ENCODE measurements around the gene STK24. TPM values are rescaled to one million over a fixed set of nuclear protein-coding genes. Genes with fewer than 3 reads are reported as not detected.

The STK24 gene
- polyA plus RNA-seq, 3 donors, result 14.2 to 59.8 (median 28.9) TPM

- H3K36me3 Mint-ChIP-seq, result peaks cover 32 to 41% of the 10 kb centered on the region in 2 donors
- no peak overlapping the region for H3K4me2 ChIP-seq (replicated peaks; ENCODE audit: extremely low read depth, low read length, poor library complexity, severe bottlenecking)
- H3K9me3 Mint-ChIP-seq, result no peaks in the 10 kb centered on the region
- peak overlapping the region in 3 of 7 donors; percentile 4 to 23 (median 6) for H3K27ac Mint-ChIP-seq
- no peak for DNase-seq
- TF ChIP-seq CTCF (IDR thresholded peaks at IDR 0.05), result no peak
- peaks cover 94% of the 10 kb centered on the region for H3K79me2 ChIP-seq (ENCODE audit: insufficient read depth, low read length)
- 50% methylated on average over 3 of the region's 5 CpGs for WGBS (ENCODE audit: insufficient coverage)
- peaks cover 18 to 26% of the 10 kb centered on the region in 2 donors for H3K4me1 ChIP-seq (ENCODE audit: control insufficient read depth in 1 of 2, insufficient read depth in 2 of 2, low read length in 2 of 2)
- H3K27me3 Mint-ChIP-seq (ENCODE audit: low read depth in 3 of 3), result peaks cover 0 to 8% (median 0%) of the 10 kb centered on the region in 3 donors
- intact Hi-C loops (cut with micrococcal nuclease), result no loop called here
- peaks cover 47% of the 10 kb centered on the region for H3K4me1 Mint-ChIP-seq
- no peaks in the 10 kb centered on the region for H3K36me3 ChIP-seq (replicated peaks in 1 of 2; ENCODE audit: control insufficient read depth in 1 of 2, insufficient read depth in 2 of 2, low read length in 2 of 2)
- peaks cover 100% of the 10 kb centered on the region for H4K20me1 ChIP-seq (ENCODE audit: insufficient read depth, low read length)
- H2AFZ ChIP-seq (ENCODE audit: insufficient read depth, low read depth, low read length, poor library complexity, severe bottlenecking), result no peak overlapping the region
- no peaks in the 10 kb centered on the region for H3K27me3 ChIP-seq (ENCODE audit: control insufficient read depth in 2 of 2, insufficient read depth in 2 of 2, low read length in 2 of 2)
- H3K27ac ChIP-seq (ENCODE audit: low read depth in 1 of 2, low read length in 2 of 2), result no peak overlapping the region
- no peak overlapping the region for H3K4me3 Mint-ChIP-seq
- H3K4me3 ChIP-seq (replicated peaks in 1 of 3; ENCODE audit: low read depth in 2 of 3, low read length in 3 of 3), result no peak overlapping the region
- no peak overlapping the region for H3K9ac ChIP-seq (ENCODE audit: insufficient read depth, low read length, poor library complexity, severe bottlenecking)
- no peaks in the 10 kb centered on the region for H3K9me3 ChIP-seq (replicated peaks in 1 of 2; ENCODE audit: control insufficient read depth in 1 of 2, insufficient read depth in 1 of 2, low read length in 2 of 2)
Measured at GRCh38 chr13:98487522-98487921, 89.4 kb downstream of the STK24 start.

GRCh38 chr13:98487016-98487415 lies 89.9 kb downstream of the STK24 start:
- no peaks in the 10 kb centered on the region for H3K27me3 ChIP-seq (ENCODE audit: control insufficient read depth in 2 of 2, insufficient read depth in 2 of 2, low read length in 2 of 2)
- Mint-ChIP-seq H3K27ac (peak overlapping the region in 3 of 7 donors; percentile 40 to 91 (median 57)), H3K4me1 (peaks cover 47% of the 10 kb centered on the region), H3K9me3 (no peaks in the 10 kb centered on the region), H3K27me3 (ENCODE audit: low read depth in 3 of 3) (peaks cover 0 to 8% (median 0%) of the 10 kb centered on the region in 3 donors), H3K4me3 (no peak overlapping the region), H3K36me3 (peaks cover 31 to 44% of the 10 kb centered on the region in 2 donors)
- H3K27ac ChIP-seq (ENCODE audit: low read depth in 1 of 2, low read length in 2 of 2), result no peak overlapping the region
- H2AFZ ChIP-seq (ENCODE audit: insufficient read depth, low read depth, low read length, poor library complexity, severe bottlenecking), result no peak overlapping the region
- H3K79me2 ChIP-seq (ENCODE audit: insufficient read depth, low read length), result peaks cover 90% of the 10 kb centered on the region
- no peak overlapping the region for H3K4me3 ChIP-seq (replicated peaks in 1 of 3; ENCODE audit: low read depth in 2 of 3, low read length in 3 of 3)
- H3K4me2 ChIP-seq (replicated peaks; ENCODE audit: extremely low read depth, low read length, poor library complexity, severe bottlenecking), result no peak overlapping the region
- no peak overlapping the region for H3K9ac ChIP-seq (ENCODE audit: insufficient read depth, low read length, poor library complexity, severe bottlenecking)
- peaks cover 18 to 26% of the 10 kb centered on the region in 2 donors for H3K4me1 ChIP-seq (ENCODE audit: control insufficient read depth in 1 of 2, insufficient read depth in 2 of 2, low read length in 2 of 2)
- WGBS (ENCODE audit: insufficient coverage), result 100% methylated on average over 3 of the region's 5 CpGs
- no peak for DNase-seq
- no peaks in the 10 kb centered on the region for H3K9me3 ChIP-seq (replicated peaks in 1 of 2; ENCODE audit: control insufficient read depth in 1 of 2, insufficient read depth in 1 of 2, low read length in 2 of 2)
- intact Hi-C loops (cut with micrococcal nuclease), result no loop called here
- no peak for TF ChIP-seq CTCF (IDR thresholded peaks at IDR 0.05)
- peaks cover 0 to under 1% of the 10 kb centered on the region in 2 donors for H3K36me3 ChIP-seq (replicated peaks in 1 of 2; ENCODE audit: control insufficient read depth in 1 of 2, insufficient read depth in 2 of 2, low read length in 2 of 2)
- peaks cover 100% of the 10 kb centered on the region for H4K20me1 ChIP-seq (ENCODE audit: insufficient read depth, low read length)
